ENCODE data around the gene MBNL1.

Gene MBNL1, protein sequence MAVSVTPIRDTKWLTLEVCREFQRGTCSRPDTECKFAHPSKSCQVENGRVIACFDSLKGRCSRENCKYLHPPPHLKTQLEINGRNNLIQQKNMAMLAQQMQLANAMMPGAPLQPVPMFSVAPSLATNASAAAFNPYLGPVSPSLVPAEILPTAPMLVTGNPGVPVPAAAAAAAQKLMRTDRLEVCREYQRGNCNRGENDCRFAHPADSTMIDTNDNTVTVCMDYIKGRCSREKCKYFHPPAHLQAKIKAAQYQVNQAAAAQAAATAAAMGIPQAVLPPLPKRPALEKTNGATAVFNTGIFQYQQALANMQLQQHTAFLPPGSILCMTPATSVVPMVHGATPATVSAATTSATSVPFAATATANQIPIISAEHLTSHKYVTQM
- total RNA-seq: 661 to 955 (median 700) reads per million in 4 experiments

DNA sequence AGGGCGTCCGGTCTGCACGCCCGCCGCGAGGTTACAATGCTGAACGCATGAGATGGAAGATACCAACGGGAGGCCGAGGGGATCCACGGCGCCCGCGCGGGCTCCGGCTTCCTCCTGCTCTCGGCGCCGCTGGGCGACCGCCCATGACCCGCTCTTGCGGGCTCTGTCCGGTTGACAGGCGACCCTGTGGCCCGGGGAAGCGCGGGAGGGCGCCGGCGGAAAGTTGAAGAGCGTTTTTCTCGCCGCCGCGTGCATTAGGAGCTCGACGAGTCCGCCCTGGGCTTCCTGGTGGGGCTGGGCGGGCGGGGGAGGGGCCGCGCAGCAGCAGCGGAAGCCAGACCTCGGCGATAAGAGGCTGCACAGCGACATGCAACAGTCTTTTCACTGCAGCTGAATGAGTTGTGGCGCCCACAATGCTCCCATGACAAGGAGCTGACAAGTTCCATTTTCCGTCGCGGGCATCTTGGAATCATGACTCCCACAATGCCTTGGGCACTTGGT is at the start of gene MBNL1:
TSS of gene MBNL1 (plus strand) at position 375 of the 501 bp plus-strand sequence. CDS start 31,265 bp downstream, outside the sequence.
- peak; percentile 74 for DNase-seq

DNA sequence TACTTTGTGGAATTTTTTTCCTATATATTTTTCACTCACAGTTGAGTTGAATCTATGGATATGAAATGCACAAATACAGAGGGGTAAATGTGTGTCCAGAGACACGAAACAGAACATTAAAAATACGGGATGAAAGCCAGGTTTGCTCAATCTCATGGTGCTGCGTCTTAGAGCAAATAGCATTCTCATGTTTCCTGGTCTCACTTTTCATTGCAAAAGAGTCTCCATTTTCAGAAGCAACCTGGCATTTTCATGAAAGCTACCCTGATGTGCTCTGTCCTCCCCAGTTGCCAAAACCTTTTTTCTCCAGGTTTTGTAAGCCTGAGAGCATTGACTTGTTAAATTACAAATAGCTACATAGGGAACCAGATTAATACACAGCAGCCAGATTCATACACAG is 49.5 kb upstream of the MBNL1 start:
- DNase-seq: no peak

DNA sequence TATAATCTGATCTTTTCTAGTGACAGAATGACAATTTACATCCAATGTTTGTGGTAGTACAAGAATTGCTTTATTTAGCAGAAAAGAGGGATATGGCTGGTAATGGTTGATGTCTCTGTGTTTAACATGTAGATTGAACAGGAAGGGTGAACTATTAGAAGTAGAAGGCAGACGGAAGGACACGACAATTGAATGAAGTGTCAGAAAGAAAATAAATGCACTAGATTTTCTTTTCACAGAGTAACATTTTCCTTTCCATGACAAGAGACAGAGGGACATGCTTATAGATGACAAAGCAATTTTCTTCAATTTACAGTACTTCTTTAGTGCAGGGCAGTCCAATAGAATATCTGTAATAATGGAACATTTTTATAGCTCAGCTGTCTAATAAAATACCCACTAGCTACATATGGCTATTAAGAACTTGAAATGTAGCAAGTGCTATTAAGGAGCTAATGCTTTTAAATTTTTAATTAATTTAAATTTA is 48.9 kb upstream of the MBNL1 start:
- no peak for DNase-seq

DNA sequence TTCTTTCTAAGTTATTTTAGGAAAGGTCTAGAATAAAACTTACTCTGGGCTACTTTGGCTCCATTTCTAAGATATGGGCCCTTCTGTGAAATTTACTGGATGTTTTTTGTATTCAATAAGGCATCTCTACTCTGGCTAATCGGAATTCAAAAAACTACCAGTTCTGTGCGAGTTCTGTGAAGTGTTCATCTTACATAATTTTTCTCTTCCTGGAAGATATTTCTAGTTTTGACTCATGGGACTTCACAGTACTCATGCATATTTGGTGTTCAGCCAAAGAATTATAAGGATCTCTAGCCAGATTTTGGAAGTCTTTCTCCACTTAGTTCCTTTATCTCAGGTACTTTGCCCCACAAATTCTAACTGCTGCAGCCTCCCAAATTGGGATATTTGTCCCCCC is 46.4 kb upstream of the MBNL1 start:
- no peak for DNase-seq

DNA sequence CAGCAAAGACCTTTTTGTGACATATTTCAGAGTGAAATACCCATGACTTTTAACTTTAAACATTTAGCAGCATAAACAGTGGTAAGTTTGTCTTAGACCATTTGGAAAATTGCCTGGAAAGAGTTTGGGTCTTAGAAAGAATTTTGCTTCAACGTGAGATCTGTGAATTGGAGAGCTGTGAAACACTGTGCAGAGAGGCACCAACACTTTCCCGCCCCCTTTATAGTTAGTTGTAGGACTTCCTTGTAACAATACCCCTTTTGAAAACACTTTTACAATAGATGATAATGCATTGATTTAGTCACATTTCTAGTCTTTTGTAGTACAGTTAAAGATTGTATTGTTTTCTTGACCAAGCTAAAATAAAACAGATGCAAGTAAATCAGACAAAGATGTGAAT is 43.5 kb upstream of the MBNL1 start:
- no peak for DNase-seq

DNA sequence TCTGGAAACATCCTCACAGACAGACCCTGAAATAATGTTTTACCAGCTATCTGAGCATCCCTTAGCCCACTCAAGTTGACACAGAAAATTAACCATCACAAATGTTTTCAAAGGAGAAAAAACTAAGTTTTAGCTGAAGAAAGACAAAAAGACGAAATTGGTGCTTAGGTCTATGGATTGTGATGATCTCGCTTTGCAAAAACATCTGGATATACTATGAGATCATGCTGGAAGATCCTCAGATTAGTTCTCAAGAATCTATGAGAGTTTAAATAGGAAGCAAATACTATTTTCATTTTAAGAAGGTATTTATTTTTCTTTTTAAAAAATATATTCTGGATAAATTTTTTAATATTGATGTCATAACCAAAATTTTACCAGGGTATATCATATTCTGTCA is 42.6 kb upstream of the MBNL1 start:
- no peak for DNase-seq

DNA sequence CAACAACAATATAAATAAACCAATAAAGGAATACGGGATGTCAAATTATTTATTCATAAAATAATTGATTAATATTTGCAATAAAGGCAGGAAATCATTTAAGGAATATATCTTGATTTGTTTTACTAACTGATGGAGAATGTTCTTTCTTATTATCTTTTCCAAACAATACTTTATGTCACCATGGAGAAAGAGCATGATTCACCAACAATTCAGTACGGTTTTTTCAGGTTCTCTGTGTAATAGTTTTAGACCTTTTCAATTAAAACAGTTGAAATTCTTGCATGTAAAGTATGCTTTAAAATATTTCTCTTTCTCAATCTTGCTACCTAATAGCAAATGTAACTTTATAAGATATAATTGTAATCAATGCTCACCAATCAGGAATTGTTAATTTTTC is 41.7 kb upstream of the MBNL1 start:
- no peak for DNase-seq

DNA sequence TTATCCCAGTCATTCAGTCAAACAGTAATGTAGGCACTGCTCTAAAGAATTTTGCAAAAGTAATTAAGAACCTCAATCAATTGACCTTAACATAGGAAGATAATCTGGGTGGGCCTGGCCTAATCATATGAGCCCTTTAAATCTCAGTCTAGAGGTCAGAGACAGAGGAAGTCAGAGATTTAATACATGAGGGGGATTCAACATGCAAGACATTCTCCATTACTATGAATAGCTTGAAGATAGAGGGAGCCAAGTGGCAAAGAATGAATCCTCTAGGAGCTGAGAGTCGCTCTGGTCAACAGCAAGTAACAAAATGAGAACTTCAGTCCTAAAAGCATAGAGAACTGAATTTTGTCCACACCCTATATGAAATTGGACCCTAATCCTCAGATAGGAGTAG is 39.0 kb upstream of the MBNL1 start:
- no peak for DNase-seq

DNA sequence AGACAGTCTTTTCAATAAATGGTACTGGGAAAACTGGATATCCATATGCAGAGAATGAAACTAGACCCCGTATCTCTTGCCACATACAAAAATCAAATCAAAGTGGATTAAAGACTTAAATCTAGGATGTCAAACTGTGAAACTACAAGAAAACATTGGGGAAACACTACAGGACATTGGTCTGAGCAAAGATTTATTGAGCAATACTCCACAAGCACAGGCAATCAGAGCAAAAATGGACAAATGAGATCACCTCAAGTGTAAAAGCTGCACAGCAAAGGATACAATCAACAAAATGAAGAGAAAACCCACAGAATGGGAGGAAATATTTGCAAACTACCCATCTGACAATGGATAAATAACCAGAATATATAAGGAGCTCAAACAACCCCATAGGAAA is 38.4 kb upstream of the MBNL1 start:
- DNase-seq: no peak

DNA sequence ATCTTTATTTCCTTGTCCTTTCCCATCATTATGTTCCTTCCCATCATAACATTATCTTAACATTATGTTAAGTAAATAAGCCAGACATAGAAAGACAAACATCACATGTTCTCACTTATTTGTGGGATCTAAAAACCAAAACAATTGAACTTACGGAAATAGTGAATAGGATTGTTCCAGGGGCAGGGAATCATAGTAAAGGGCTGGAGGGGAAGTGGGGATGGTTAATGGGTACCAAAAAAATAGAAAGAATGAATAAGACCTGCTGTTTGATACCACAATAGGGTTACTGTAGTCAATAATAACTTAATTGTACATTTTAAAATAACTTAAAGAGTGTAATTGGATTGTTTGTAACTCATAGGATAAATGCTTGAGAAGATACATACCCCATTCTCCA is 36.7 kb upstream of the MBNL1 start:
- DNase-seq: no peak

DNA sequence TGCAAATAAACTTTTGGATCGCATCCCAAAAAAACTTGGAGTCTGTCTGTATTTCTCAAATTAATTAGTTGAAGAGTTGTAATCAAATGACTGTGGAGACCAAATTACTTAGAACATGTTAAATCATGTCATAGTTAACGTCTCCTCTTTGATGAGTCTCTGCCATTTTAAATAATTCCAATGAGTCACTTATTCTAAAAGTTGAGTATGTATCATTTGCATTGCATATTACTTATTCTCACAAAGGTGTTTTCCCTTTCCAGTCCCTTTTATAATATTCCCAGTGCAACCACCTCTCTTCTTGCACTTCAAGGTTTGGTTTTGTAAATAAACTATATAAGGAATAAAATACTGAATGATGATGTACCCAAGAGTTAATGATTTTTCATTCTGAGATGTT is 36.0 kb upstream of the MBNL1 start:
- DNase-seq: no peak

DNA sequence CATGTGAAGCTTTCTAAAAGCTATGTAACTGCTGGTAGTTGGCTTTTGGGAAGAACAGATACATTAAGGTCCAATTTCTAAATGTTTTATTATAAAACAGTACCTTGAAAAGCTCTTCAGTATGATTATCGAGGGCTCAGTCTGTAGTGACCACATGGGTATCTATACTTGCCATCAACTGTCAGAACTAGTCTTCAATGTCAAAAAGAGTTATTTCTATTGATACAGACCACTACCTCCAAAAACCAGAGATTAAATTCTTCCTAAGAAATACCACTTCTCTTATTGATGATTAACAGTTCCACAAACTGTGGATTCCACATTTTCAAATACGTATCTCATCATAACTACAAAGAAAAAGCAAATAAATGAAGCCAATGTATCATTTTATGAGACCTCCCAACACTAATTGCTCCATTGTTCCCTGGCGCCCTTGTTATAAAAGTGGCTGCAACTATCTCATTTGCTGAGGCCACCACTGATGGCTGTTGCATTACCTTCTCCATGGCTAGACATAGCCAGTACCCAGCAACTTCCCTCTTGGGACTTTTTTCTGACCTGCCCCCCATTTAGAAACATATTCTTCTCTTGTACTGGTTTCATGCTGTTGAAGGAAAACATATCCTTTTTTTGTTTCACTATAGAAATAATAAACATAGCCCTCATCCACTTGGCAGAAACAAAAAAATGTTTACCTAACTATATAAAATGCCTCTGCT is 33.9 kb upstream of the MBNL1 start:
- no peak for DNase-seq

DNA sequence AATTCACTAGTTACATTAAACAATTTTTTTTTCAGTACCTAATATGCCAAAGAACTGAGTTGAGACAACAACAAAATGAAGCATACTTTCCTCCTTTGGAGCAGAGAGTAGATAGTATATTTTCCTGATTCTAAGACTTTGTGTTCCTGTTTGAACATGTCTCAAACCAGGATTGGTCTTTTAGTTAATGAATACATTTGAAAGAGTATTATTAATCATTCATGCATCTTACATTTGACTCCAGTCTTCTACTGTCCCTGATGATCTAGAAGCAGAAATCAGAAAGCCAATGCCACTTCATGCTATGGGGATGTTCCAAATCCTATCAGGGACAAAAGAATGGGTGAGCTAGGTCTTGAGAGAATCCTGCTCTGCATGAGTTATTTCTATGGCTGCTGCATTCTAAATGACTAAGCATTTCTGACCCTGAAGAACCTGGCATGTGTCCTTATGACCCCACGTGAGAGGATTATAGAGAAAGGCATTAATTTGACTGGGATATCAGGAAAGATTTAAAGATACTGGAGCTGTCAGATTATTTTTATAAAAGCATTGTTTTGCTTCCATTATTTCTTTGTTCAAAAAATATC is 32.9 kb upstream of the MBNL1 start:
- DNase-seq: no peak

DNA sequence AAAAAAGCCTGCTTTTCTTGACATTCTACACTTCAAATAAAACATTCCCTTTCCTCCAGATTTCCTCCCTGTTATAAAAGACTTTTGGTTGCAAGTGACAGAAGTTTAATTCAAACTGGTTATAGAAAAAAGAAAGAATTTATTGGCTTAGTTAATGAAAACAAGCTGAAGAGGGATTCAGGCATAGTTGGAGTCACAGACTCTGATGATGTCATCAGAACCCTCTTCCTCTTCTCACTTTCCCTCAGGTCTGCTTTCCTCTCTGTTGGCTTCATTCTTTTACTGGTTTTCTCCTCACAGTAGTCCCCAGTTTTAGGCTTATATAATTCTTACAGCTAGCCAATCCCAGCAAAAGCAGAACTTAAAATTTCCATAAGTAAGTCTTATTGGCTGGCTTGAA is 32.0 kb upstream of the MBNL1 start:
- no peak for DNase-seq

DNA sequence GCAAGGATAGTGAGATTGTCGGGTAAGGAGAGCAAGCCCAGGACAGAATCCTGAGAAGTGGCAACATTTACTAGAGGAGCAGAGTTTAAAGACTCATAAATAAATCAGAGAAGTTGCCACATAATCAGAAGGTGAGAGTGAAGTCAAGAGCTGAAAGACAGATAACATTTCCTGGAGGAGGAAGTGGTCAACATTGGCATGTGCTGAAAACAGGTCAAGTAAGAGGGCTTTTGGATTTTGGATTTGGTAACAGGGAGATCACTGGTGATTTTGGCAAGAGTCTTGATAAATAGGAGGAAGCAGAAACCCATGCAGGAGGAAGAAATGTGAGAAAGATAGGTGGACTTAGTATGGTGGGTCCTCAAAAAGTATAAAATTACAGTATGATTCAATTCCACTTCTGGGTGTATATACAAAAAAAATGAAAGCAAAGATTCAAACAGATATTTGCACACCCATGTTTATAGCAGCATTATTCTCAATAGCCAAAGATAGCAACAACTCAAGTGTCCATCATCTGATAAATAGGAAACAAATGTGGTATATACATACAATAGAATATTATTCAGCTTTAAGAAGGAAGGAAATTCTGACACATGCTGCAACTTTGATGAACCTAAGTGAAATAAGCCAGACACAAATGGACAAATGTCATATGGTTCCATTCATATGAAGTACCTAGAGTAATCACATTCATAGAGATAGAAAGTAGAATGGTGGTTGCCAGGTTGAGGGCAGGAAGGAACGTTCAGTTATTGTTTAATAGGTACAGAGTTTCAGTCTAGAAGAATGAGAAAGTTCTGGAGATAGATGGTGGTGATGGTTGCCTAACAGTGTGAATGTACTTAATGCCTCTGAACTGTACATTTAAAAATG is 27.3 kb upstream of the MBNL1 start:
- no peak for DNase-seq

DNA sequence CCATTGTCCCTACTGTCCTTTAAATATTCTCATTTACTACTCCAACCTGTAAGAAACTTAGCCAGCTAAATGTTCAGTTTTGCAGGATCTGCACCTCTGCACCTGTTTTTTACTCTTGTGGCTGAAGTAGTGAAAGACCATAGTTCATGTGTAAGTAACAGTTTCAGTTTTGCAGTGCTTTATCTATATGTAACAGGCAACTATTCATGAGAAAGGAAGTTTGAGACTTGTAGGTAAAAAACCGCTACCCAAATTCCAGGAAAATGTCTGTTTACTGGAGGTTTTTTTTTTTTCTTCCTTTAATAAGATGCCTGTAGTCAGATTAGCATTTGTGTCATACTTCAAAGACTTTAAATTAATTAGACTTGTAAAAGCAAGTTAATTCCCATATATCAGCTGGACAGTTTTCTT is 25.4 kb upstream of the MBNL1 start:
- no peak for DNase-seq

DNA sequence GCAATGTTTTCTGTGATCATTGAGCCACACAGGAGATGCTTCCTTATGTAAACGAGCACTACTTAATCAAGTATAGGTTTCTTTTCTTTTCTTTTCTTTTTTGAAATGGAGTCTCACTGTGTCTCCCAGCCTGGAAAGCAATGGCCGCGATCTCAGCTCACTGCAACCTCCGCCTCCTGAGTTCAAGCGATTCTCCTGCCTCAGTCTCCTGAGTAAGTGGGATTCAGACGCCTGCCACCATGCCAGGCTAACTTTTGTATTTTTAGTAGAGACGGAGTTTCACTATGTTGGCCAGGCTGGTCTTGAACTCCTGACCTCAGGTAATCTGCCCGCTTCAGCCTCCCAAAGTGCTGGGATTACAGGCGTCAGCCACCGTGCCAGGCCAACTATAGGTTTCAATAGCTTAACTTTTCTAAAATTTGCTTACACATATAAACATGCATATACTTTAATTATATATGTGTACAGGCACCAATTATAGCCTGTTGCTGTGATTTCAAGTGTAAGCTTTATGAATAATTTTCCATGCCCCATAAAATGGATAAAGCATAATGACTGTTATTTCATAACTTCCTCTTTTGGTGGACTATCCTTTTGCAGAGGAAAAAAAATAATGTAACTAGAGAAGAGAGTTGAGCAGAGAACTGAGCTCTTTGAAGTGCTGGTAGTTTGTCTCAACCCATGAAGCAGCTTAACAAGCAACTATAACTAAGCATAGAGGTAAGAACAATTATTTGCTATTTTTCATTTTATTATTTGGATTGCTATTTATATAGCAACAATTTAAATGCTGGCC is 24.8 kb upstream of the MBNL1 start:
- DNase-seq: no peak

DNA sequence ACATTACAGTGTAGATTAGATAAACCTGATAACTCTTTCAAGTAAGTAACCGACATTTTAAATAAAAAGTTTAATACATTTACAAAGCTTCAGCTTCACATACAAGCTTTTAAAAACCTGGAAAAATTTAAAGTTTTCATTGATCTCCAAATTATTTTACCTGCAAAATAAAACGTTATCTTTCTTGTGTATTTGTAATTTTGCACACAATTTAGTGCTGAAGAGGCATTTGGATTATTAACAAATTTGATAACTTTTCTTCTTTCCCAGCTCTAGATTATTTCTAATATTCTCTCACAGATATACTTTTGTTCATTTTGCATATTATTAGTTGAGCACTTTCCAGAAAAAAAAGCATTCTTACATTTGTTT is 24.2 kb upstream of the MBNL1 start:
- DNase-seq: no peak

DNA sequence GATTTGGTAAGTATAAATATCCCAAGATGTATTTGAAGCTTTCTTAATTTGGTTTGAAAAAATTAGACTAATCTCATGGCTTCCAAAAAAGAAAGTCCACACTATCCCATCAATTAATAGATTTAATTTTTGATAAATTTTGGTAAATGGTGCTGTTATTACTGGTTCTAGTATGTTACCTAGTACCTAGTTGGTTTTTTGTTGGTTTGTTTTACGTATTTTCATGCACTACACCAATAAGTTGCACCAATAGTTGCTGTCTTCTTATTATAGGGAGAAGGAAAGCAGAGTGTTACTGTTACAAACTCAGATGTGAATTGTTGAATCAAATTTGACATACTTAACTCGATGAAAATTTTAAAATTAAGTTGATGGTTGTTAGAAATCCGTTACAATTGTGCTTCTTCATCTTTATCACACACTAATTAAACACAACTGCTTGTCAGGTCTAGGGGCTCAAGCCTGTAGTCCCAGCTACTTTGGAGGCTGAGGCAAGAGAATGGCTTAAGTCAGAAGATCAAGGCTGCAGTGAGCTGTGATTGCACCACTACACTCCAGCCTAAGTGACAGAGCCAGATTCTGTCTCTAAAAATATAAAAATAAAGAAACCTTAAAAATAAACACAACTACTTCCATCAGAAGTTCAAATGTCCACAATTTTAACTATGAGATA is 23.1 kb upstream of the MBNL1 start:
- no peak for DNase-seq

DNA sequence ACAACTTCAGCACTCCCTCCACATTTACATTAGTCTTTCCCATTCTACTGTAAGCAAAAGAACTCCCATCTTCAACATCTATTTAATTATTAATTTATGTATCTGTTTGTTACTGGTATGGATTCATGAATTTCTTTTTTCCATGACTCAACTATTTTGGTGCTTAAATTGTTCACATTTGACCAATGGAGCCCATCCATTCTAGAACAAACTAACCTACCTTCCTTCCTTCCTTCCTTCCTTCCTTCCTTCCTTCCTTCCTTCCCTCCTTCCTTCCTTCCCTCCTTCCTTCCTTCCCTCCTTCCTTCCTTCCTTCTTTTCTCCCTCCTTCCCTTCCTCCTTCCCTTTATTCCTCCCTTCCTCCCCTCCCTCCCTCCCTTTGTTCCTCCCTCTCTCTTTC is 16.8 kb upstream of the MBNL1 start:
- no peak for DNase-seq

DNA sequence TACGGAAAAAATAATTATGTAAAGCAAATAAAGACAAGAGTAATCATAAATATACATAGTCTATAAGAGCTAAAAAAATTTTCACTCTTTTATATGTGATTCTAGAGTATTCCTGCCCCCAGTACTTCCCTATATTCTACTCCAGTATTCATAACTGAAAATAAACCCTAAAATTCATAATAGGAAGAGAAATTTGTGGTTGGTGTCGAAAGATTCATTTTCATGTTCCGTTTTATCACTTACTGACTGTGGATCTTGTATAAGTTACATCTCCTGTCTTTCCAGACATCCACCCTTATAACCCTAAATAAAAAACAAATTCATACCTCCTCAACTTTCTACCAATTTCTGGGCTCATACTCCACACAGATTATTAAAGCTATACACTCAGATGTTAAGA is 16.0 kb upstream of the MBNL1 start:
- no peak for DNase-seq

Measured in effector CD8-positive, alpha-beta T cell (primary cell).